HAP-1 (cell line): ENCODE results near the gene UNC79.

Source experiments
- DNase-seq, 2 experiments: peaks; one replicate each; pipeline ENCODE4 v3.0.0-alpha.2; 2016 to 2020; ENCODE audit warnings: low spot score in 2 of 2
- H3K27me3 ChIP-seq: fragments of 250-450 bp; sonication (Bioruptor Pico); 2 replicates; pipeline ENCODE4 v1.5.1; 2020; ENCODE audit warnings: low read depth, mild to moderate bottlenecking, moderate library complexity
- H3K36me3 ChIP-seq: fragments of 250-450 bp; sonication (Bioruptor Pico); replicated peaks from 2 replicates; pipeline ENCODE4 v1.5.1; 2020; ENCODE audit warnings: mild to moderate bottlenecking
- H3K4me1 ChIP-seq: fragments of 250-450 bp; sonication (Bioruptor Pico); 2 replicates; pipeline ENCODE4 v1.5.1; 2020; ENCODE audit warnings: mild to moderate bottlenecking
- H3K4me3 ChIP-seq: fragments of 250-450 bp; sonication (Bioruptor Pico); 2 replicates; pipeline ENCODE4 v1.5.1; 2020; ENCODE audit warnings: mild to moderate bottlenecking, moderate library complexity
- H3K9me3 ChIP-seq: fragments of 250-450 bp; sonication (Bioruptor Pico); 2 replicates; pipeline ENCODE4 v1.5.1; 2020; ENCODE audit warnings: mild to moderate bottlenecking, moderate library complexity
- in situ Hi-C: fragments of 300-500 bp; cut with MboI; formaldehyde crosslinking; loops from 3 replicates; pipeline ENCODE4 v1.14.3; 2020; ENCODE audit warnings: low sequenced_read_pairs, inconsistent platforms, mixed read lengths

UNC79 gene

DNA sequence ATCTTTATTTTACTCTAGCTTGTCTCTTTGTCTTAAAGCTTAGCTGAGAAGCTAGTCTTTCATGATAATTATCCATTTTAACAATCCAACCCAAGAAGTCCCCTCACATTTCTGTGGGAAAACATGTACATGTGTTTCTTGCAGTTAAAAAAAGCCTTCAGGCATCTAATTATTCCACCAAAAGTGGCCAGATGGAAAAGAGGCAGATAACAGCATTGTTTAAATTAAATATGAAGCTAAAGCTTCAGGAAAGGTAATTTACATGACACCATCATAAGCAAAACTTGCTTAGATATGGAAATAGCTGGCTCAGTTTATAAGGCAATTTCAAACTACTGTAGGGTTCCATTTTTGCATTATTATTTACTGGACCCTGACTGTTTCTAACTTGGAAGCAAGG lies 175.4 kb downstream of the UNC79 start:
- H3K4me3 ChIP-seq = no peak overlapping the region
- in situ Hi-C loops = no loop called here

DNA sequence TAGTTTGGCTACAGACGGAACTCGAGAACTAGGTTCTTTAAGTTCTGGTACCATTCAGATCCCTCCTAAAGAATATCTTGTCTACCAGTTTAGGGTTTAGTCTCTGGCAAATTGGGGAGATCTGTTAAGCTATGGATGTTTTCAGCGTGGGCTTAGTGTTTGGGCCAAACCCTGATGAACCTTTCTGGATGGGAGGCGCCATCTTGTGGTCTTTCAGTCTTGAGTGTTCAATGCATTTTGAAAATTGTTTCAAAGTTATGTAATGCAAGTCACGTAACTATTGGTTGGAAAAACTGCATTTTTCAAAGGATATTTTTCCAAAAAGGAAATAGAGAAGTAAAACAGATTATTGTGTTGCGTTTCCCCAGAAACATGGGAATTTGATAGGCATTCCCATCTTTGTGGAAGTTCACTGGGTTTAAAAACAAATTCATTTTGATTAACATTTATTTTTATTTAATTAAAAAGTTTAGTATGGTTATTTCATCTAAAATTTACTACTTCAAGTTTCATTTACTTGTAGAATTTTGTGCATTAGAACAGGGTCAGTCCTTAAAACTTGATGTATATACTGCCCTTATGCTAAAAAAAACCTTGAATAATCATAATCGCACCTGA lies 188.5 kb downstream of the UNC79 start:
- in situ Hi-C loops = no loop called here
- DNase-seq = peak; percentile 57 to 71
- H3K4me3 ChIP-seq = no peak overlapping the region

More for the DNA sequence above, 175.4 kb downstream of the UNC79 start:
- peak in 1 of 2 experiments; percentile 77 for DNase-seq
- H3K9me3 ChIP-seq = no peaks in the 10 kb centered on the region
- H3K27me3 ChIP-seq = peaks cover 5% of the 10 kb centered on the region; the same call in 1 of the 2 replicates
- H3K36me3 ChIP-seq = no peaks in the 10 kb centered on the region
- H3K4me1 ChIP-seq = peaks cover 16% of the 10 kb centered on the region

DNA sequence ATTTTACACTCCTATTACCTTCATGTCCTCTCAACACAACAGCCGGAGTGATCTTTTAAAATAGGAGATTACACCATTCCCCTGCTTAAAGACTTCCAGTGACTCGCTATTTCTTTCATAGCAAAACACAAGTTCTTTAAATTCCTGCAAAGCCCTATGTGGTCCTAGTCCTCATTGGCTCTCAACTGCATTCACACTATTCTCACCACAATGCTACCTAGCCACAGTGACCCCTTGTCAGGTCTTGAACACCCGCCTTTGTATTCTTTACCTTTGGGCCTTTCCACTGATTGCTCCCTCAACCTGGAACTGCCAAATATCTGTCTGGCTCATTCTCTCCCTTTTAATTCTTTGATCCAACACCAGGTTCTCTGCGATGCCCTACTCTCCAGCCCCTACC lies 197.3 kb downstream of the UNC79 start:
- Histone ChIP-seq H3K9me3 (no peaks in the 10 kb centered on the region; the same call in 1 of the 2 replicates), H3K27me3 (peaks cover 7% of the 10 kb centered on the region; the same call in 1 of the 2 replicates)
- in situ Hi-C loops = no loop called here

More for the DNA sequence above, 188.5 kb downstream of the UNC79 start:
- no peaks in the 10 kb centered on the region for H3K4me1 ChIP-seq
- H3K36me3 ChIP-seq = no peaks in the 10 kb centered on the region
- peaks cover 14% of the 10 kb centered on the region for H3K27me3 ChIP-seq
- no peaks in the 10 kb centered on the region for H3K9me3 ChIP-seq

DNA sequence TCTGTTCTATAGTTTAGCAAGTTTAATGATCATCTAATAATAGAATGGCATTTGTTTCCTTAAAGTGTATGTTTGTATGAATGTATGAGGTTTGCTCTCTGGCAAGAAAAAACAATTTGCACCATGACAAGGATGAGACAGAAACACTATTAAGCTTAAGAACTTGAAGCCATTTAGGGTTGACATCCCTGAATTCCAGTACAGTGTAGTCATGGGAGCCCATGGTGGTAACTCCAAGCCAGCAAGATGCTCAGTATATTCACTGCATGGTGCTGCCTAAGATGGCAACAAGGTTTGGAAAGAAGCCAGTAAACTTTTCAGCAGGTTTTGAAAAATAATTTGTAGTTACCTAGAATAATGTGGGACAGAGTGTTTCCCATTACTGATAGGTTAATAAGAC lies 198.9 kb downstream of the UNC79 start:
- Histone ChIP-seq H3K4me1 (no peaks in the 10 kb centered on the region), H3K4me3 (no peak overlapping the region), H3K9me3 (no peaks in the 10 kb centered on the region; the same call in 1 of the 2 replicates), H3K36me3 (no peaks in the 10 kb centered on the region), H3K27me3 (peaks cover 10% of the 10 kb centered on the region; the same call in 1 of the 2 replicates)
- in situ Hi-C loops = no loop called here
- DNase-seq = no peak

More for the DNA sequence above, 197.3 kb downstream of the UNC79 start:
- H3K36me3 ChIP-seq = no peaks in the 10 kb centered on the region
- no peaks in the 10 kb centered on the region for H3K4me1 ChIP-seq
- DNase-seq = no peak
- no peak overlapping the region for H3K4me3 ChIP-seq

DNA sequence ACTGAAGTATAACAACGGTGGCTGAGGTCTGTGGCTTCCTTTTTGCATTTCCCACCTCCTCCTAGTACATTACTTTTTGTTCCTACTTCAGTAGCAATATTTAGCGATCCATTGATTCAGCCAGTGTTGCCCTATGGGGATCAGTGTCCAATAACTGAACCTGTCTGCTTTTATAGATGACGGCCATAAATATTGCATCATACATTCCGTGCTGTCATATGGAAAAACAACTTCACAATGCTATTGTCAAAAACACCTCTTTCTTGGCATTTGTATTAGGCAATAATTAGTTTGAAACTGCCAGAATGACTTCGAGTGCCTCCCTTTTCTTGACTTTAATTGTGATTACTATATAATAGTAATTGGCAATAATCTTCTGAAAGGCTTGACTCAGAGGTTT lies 208.1 kb downstream of the UNC79 start:
- in situ Hi-C loops = no loop called here
- H3K9me3 ChIP-seq = no peaks in the 10 kb centered on the region
- peaks cover 19% of the 10 kb centered on the region for H3K27me3 ChIP-seq
- no peak overlapping the region for H3K4me3 ChIP-seq
- H3K4me1 ChIP-seq = no peaks in the 10 kb centered on the region
- H3K36me3 ChIP-seq = no peaks in the 10 kb centered on the region
- DNase-seq = no peak

DNA sequence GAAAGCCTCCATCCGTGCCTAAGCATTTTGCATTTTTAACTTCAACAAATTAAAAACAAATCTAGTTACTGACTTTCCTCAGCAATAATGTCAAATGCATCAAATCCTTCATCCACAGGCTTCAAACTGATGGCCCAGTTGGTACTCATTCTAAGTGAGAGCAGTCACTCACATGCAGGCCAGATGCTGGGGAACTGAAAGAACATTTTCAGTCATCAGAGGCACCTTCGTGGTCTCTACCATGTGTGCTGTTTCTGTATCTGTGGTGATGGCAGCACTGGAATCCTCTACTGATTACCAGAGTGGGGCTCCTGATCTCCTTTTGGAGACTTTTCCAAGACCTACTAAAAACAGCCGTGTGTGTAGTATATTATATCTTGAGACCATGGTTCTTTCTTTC lies 212.4 kb downstream of the UNC79 start:
- in situ Hi-C loops = no loop called here

DNA sequence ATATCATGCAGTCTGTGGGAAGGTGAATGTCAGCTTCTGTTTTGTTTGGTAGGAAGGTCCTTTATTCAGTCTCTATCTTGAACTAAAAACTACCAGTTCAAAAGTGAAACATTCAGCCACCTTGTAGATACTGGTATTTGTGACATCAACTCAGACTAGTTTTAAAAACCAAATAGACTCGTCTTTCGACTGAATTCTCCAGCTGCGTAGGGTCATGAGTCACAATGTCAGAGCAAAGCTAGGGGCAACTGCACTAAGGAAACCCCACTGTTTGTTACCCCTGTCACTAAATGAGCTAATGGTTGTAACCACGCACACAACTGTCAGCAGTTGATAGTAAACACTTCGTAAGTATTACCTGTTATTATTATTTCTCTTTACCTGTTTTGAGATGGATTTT lies 212.9 kb downstream of the UNC79 start:
- Histone ChIP-seq H3K9me3 (no peaks in the 10 kb centered on the region), H3K36me3 (no peaks in the 10 kb centered on the region), H3K4me3 (no peak overlapping the region), H3K27me3 (peaks cover 20% of the 10 kb centered on the region), H3K4me1 (no peaks in the 10 kb centered on the region)
- no peak for DNase-seq
- in situ Hi-C loops = no loop called here

More for the DNA sequence above, 212.4 kb downstream of the UNC79 start:
- no peaks in the 10 kb centered on the region for H3K9me3 ChIP-seq
- no peak for DNase-seq
- H3K27me3 ChIP-seq = peaks cover 21% of the 10 kb centered on the region
- H3K36me3 ChIP-seq = no peaks in the 10 kb centered on the region
- no peak overlapping the region for H3K4me3 ChIP-seq
- H3K4me1 ChIP-seq = no peaks in the 10 kb centered on the region

DNA sequence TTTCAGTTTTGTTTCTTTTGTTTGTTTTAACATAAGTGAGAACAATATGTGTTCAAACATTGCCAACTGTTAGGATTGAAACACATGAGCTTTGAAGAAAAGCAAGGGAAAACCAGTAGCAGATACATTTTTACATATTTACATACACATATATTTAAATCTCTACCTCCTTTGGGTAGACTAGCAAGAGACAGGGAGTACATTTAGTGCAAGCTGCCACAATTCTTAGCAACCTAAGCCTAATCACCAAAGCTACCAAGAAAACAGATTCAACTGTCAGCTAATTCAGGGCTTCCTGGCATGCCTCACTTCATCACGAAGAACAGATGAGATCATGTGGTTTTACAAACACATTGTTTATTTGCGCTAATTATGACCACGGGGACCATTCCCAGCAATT lies 214.5 kb downstream of the UNC79 start:
- no peaks in the 10 kb centered on the region for H3K9me3 ChIP-seq
- peaks cover 8% of the 10 kb centered on the region; the same call in 1 of the 2 replicates for H3K27me3 ChIP-seq
- H3K36me3 ChIP-seq = no peaks in the 10 kb centered on the region
- in situ Hi-C loops = loop anchor here (5.0 kb wide), 1 partner anchor 262 kb away; no protein-coding TSS in a partner anchor
- H3K4me3 ChIP-seq = no peak overlapping the region
- no peaks in the 10 kb centered on the region for H3K4me1 ChIP-seq
- no peak for DNase-seq

DNA sequence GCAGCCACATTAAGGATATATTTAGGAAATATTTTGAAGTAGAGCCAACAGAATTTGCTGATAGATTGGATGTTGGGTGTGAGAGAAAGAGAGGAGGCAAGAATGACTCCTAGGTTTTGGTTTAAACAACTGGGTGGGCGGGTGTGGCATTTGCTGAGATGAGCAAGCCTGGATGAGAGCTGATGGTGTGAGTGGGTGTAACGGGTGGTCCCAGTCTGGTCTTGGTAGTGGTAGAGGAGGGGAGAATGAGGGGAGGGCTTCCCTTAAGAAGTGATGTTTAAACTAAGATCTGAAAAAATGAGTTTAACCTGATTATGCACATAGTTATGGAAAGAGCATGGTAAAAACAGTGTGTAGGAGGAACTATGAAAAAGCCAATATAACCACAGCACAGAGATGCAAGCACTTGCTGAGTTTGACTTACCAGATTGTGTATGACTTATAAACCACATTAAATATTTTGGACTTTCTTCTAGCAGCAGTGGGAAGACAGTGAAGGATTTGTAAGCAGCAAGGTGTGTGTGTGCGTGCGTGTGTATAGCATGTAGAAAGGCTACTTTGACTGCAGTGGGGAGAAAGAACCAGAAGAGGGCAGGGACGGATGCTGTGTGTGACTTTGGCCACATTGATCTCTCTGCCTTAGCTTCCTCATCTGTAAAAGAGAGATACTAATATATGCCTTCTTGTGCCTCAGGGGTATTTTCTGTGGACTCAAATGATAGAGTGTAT lies 217.9 kb downstream of the UNC79 start:
- no peaks in the 10 kb centered on the region for H3K4me1 ChIP-seq
- no peaks in the 10 kb centered on the region for H3K36me3 ChIP-seq
- no peak overlapping the region for H3K4me3 ChIP-seq
- peak; percentile 54 to 59 for DNase-seq
- H3K9me3 ChIP-seq = no peaks in the 10 kb centered on the region
- in situ Hi-C loops = loop anchor here (5.0 kb wide), 1 partner anchor 259 kb away; no protein-coding TSS in a partner anchor
- peaks cover 8% of the 10 kb centered on the region; the same call in 1 of the 2 replicates for H3K27me3 ChIP-seq

DNA sequence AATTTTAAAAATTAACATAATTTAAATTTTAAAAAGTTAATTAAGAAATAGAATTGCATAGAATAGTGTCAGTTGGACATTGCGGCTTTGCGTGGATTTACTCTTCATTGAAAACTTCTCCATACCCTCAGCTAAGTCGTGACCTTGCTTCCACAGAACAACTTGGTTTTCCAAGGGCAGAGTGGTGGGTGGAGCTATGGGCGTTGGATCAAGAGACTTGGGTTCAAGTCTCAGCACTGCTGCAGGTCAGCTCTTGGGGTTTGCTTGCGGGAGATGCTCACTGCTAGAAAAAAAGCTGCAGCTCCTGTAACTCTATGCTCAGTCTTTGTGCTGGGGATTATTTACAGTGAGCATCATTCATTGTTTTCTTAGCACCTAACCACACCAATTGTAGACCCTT lies 223.9 kb downstream of the UNC79 start:
- no peaks in the 10 kb centered on the region for H3K36me3 ChIP-seq
- H3K9me3 ChIP-seq = no peaks in the 10 kb centered on the region
- H3K4me1 ChIP-seq = peaks cover 6% of the 10 kb centered on the region
- no peaks in the 10 kb centered on the region; the same call in 1 of the 2 replicates for H3K27me3 ChIP-seq
- in situ Hi-C loops = no loop called here
- no peak overlapping the region for H3K4me3 ChIP-seq
- DNase-seq = peak in 1 of 2 experiments; percentile 26

DNA sequence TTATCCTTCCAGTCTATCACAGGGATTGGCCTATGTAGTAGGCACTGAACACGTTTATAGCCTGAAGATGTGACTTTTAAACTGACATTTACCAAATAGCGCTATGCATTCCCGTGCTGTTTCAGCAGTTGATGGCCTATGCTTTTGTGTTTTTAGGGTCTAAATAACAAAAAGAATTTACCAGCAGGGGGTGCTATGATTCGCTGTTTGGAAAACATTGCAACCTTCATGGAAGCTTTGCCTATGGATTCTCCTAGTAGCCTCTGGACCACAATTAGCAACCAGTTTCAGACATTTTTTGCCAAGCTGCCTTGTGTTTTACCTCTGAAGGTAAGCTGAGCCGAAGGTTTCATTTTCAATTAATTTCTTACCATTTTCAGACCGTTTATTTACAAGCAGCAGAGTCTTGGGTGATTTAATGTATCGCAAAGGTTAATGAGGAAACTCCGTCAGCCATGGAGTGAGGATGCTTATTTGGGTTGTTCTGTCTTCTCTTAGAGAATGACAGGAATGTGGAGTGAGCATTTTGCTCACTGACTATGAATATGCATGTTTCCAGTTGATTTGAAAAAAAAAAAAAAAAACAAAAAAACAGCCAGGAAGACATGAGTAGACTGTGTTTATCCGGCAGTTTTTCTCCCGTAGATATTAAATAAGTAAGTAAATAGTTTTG lies 224.5 kb downstream of the UNC79 start:
- no peak overlapping the region for H3K4me3 ChIP-seq
- in situ Hi-C loops = no loop called here
- H3K4me1 ChIP-seq = peaks cover 6% of the 10 kb centered on the region
- H3K36me3 ChIP-seq = no peaks in the 10 kb centered on the region
- no peaks in the 10 kb centered on the region for H3K9me3 ChIP-seq
- peak; percentile 72 to 79 for DNase-seq
- no peaks in the 10 kb centered on the region; the same call in 1 of the 2 replicates for H3K27me3 ChIP-seq

DNA sequence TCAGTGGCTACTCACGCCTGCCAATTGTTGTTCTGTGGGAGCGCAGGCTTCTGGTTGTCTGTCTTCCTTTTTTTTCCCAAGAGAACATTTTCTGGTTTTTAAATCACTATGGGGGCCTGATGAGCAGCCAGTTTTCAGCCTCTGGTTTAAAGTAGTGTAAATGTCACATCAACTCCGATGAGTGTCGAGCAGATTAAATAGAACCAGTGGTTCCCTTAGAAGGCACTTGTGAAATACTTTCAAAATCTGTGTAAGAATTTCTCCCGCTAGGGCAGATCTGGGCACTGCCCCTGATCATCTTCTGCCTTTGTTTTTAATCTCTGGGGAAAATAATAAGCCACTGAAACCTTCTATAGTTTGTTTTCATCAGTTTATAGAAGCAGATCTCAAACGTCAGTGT lies 227.1 kb downstream of the UNC79 start:
- in situ Hi-C loops = no loop called here
- no peaks in the 10 kb centered on the region for H3K36me3 ChIP-seq
- H3K27me3 ChIP-seq = no peaks in the 10 kb centered on the region; the same call in 1 of the 2 replicates
- H3K4me1 ChIP-seq = peaks cover 6% of the 10 kb centered on the region
- no peak for DNase-seq
- no peaks in the 10 kb centered on the region for H3K9me3 ChIP-seq
- no peak overlapping the region for H3K4me3 ChIP-seq

DNA sequence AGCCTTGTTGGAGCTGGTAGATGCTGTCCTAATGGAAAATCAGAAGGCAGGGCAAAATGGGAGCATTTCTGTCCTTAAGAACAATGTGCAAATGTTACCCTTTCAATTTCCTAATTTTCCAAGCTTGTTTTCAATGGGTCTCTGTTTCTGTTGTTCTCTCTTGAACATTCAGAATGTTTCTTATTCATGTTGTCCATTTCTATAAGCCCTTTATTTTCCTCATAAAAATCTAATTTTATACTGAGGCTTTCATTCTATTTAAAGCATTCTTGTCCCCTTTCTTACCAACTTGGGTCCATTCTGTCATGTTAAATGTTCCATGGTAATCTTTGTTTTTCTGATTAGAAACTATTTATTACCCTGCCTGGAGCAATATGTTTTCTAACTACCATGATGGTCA lies 232.6 kb downstream of the UNC79 start:
- Histone ChIP-seq H3K4me3 (no peak overlapping the region), H3K4me1 (no peaks in the 10 kb centered on the region; the same call in none of the 2 replicates), H3K9me3 (peaks cover 19% of the 10 kb centered on the region), H3K27me3 (no peaks in the 10 kb centered on the region; the same call in 1 of the 2 replicates), H3K36me3 (no peaks in the 10 kb centered on the region)
- in situ Hi-C loops = no loop called here
- no peak for DNase-seq

DNA sequence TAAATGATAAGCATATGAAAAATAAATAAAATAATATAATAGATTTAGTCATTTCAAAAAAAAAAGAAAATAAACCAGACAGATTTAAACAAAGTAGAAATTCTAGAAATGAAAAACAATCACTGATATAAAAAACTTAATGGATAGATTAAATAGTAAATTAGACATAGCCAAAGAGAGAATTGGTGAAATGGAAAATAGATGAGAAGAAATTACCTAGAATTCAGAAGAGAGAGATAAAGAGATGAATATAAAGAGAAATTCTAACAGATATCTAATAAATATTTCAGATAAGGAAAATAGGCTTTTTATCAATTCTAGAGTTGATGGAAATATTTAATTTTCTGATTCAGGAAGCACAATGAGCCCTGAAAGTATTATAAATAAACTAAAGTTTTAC lies 234.4 kb downstream of the UNC79 start:
- in situ Hi-C loops = no loop called here
- Histone ChIP-seq H3K4me1 (peaks cover 2% of the 10 kb centered on the region), H3K9me3 (peaks cover 24% of the 10 kb centered on the region), H3K27me3 (no peaks in the 10 kb centered on the region), H3K4me3 (no peak overlapping the region), H3K36me3 (no peaks in the 10 kb centered on the region)
- no peak for DNase-seq
